GM12878 (cell line): ENCODE measurements around the gene MAGT1. TPM values are rescaled to one million over a fixed set of nuclear protein-coding genes. Genes with fewer than 3 reads are reported as not detected.

Source experiments
- ATAC-seq: fragments of 200-7000 bp; cut with Tn5 transposase; 3 replicates; pipeline ENCODE4 v1.9.1; 2020; ENCODE audit warnings: mild to moderate bottlenecking, moderate library complexity
- BruUV-seq: library from RNA; stranded (reverse); fragments of 400-500 nt; replicated peaks from 2 replicates; lab custom pipeline; 2021; lab: Mats Ljungman, UMichigan
- CTCF ChIA-PET: fragments of 300-600 bp; sonication (Branson Sonifier 250); formaldehyde crosslinking; extraction: SDS; loops from one replicate; lab custom pipeline; 2021; ENCODE audit warnings: inconsistent platforms; lab: Yijun Ruan, JAX
- POLR2A ChIA-PET: fragments of 350-600 bp; formaldehyde crosslinking; extraction: SDS; loops from one replicate; lab custom pipeline; 2021; ENCODE audit warnings: inconsistent platforms; lab: Charles Lee
- RAD21 ChIA-PET: fragments of 300-600 bp; sonication (Branson Sonifier 250); formaldehyde crosslinking; loops from one replicate; lab custom pipeline; 2023; ENCODE audit warnings: antibody characterized with exemption; ENCODE audit not compliant: unreplicated experiment; lab: Charles Lee
- SMC1A ChIA-PET: fragments of 300-600 bp; sonication (Branson Sonifier 250); formaldehyde crosslinking; loops from one replicate; lab custom pipeline; 2023; ENCODE audit not compliant: unreplicated experiment, uncharacterized antibody; lab: Charles Lee
- DNase-seq: peaks from one replicate; pipeline ENCODE4 v3.0.0-alpha.2; 2011; ENCODE audit warnings: low read depth, low spot score
- FAIRE-seq: peaks from 3 replicates; lab custom pipeline; 2011; peaks lifted over from hg19 to GRCh38; lab: Jason Lieb, UNC
- H2AFZ ChIP-seq: 2 replicates; pipeline ENCODE4 v1.6.0; 2011; ENCODE audit warnings: low read depth, low read length, control low read depth; ENCODE audit not compliant: control insufficient read depth
- H3K27ac ChIP-seq: 2 replicates; pipeline ENCODE4 v1.5.1; 2011; ENCODE audit warnings: control low read depth; ENCODE audit not compliant: control insufficient read depth, insufficient read depth
- H3K27me3 ChIP-seq, 2 experiments: replicated peaks in 1 of 2; 2 replicates each; pipeline versions ENCODE4 v1.6.0 to v1.6.1; 2011; ENCODE audit warnings: low read length in 1 of 2; ENCODE audit not compliant: control insufficient read depth in 2 of 2, insufficient read depth in 2 of 2
- H3K36me3 ChIP-seq, 2 experiments: 2 replicates each; pipeline ENCODE4 v1.5.1; 2011; ENCODE audit warnings: low read length in 1 of 2; ENCODE audit not compliant: control insufficient read depth in 2 of 2, insufficient read depth in 2 of 2
- H3K4me1 ChIP-seq: 2 replicates; pipeline ENCODE4 v1.6.1; 2011; ENCODE audit warnings: mild to moderate bottlenecking, low read length, moderate library complexity, mixed read lengths; ENCODE audit not compliant: control insufficient read depth, insufficient read depth
- H3K4me2 ChIP-seq: 2 replicates; pipeline ENCODE4 v1.6.0; 2011; ENCODE audit warnings: control low read depth; ENCODE audit not compliant: control insufficient read depth, insufficient read depth
- H3K4me3 ChIP-seq: fragments of 200-600 bp; sonication (generic); 2 replicates; pipeline ENCODE4 v1.5.1; 2016
- H3K79me2 ChIP-seq: 2 replicates; pipeline ENCODE4 v1.6.0; 2011; ENCODE audit warnings: low read length; ENCODE audit not compliant: control insufficient read depth, insufficient read depth
- H3K9ac ChIP-seq: 2 replicates; pipeline ENCODE4 v1.8.0; 2011; ENCODE audit warnings: low read length, control low read depth, mixed read lengths; ENCODE audit not compliant: control insufficient read depth, insufficient read depth
- H3K9me3 ChIP-seq: replicated peaks from 3 replicates; pipeline ENCODE4 v1.5.1; 2011; ENCODE audit warnings: mild to moderate bottlenecking, low read length; ENCODE audit not compliant: control insufficient read depth, insufficient read depth
- H4K20me1 ChIP-seq: 2 replicates; pipeline ENCODE4 v1.6.0; 2011; ENCODE audit not compliant: control insufficient read depth, insufficient read depth
- ATF2 ChIP-seq: IDR thresholded peaks from 2 replicates; pipeline ENCODE4 v1.6.1; 2012; ENCODE audit warnings: low read length, inconsistent platforms
- CTCF ChIP-seq, 3 experiments: IDR thresholded peaks in 2 of 3; conservative IDR thresholded peaks in 1 of 3; 2 replicates each; pipeline ENCODE4 v1.5.1; 2011; ENCODE audit warnings: low read depth in 3 of 3, low read length in 3 of 3, mild to moderate bottlenecking in 3 of 3, control low read depth in 2 of 3, moderate library complexity in 2 of 3, inconsistent platforms in 1 of 3, mixed read lengths in 1 of 3; ENCODE audit not compliant: control insufficient read depth in 2 of 3, insufficient read depth in 1 of 3; ENCODE audit errors: extremely low read depth in 1 of 3
- E4F1 ChIP-seq: fragments of 450-650 bp; IDR thresholded peaks from 2 replicates; pipeline ENCODE4 v1.6.1; 2018; ENCODE audit warnings: borderline replicate concordance, mild to moderate bottlenecking; ENCODE audit not compliant: partially characterized antibody
- POLR2AphosphoS2 ChIP-seq: IDR thresholded peaks from 2 replicates; pipeline ENCODE4 v1.6.1; 2011; ENCODE audit warnings: low read depth, mild to moderate bottlenecking, low read length, improper control_type of control experiment, moderate library complexity
- SPI1 ChIP-seq: IDR thresholded peaks from 2 replicates; pipeline ENCODE4 v1.6.1; 2011; ENCODE audit warnings: low read depth, mild to moderate bottlenecking, low read length, moderate library complexity, borderline replicate concordance; ENCODE audit not compliant: insufficient read depth
- SREBF2 ChIP-seq: IDR thresholded peaks from 2 replicates; pipeline ENCODE4 v1.6.1; 2012; ENCODE audit warnings: mild to moderate bottlenecking, low read length
- SRF ChIP-seq, 2 experiments: IDR thresholded peaks; 2 replicates each; pipeline ENCODE4 v1.6.1; 2011; ENCODE audit warnings: low read depth in 2 of 2, low read length in 2 of 2, mild to moderate bottlenecking in 1 of 2, moderate library complexity in 1 of 2
- SUZ12 ChIP-seq: fragments of 200-600 bp; sonication (generic); IDR thresholded peaks from one replicate; pipeline ENCODE4 v1.6.1; 2018; ENCODE audit warnings: antibody characterized with exemption, mild to moderate bottlenecking; ENCODE audit not compliant: unreplicated experiment
- TCF12 ChIP-seq: IDR thresholded peaks from 2 replicates; pipeline ENCODE4 v1.6.1; 2011; ENCODE audit warnings: low read depth, mild to moderate bottlenecking, low read length
- WRNIP1 ChIP-seq: IDR thresholded peaks from 2 replicates; pipeline ENCODE4 v1.6.1; 2011; ENCODE audit warnings: low read depth, low read length, improper control_type of control experiment, borderline replicate concordance
- YBX1 ChIP-seq: fragments of 450-650 bp; IDR thresholded peaks from 2 replicates; pipeline ENCODE4 v1.6.1; 2016; ENCODE audit warnings: antibody characterized with exemption
- ZSCAN29 ChIP-seq: fragments of 450-650 bp; IDR thresholded peaks from 2 replicates; pipeline ENCODE4 v1.6.1; 2017; ENCODE audit warnings: mild to moderate bottlenecking, moderate library complexity
- WGBS: methylation state at CpG from one replicate; pipeline ENCODE4 v1.1.6; 2016; ENCODE audit warnings: low lambda C conversion rate; ENCODE audit not compliant: insufficient replicate concordance, insufficient coverage; ENCODE audit errors: missing lambda C conversion rate; 5-methylcytosine and 5-hydroxymethylcytosine counted together
- in situ Hi-C: fragments of 300-500 bp; cut with MboI; formaldehyde crosslinking; loops from 9 replicates; pipeline ENCODE4 v1.14.3; 2018; ENCODE audit warnings: mixed read lengths
- intact Hi-C: fragments of 100-400 bp; cut with micrococcal nuclease; formaldehyde crosslinking; loops from one replicate; pipeline ENCODE4 v1.14.2; 2022; ENCODE audit not compliant: unreplicated experiment
- polyA plus RNA-seq, 11 experiments: library from polyadenylated mRNA; depleted of rRNA in 4 of 11; unstranded in 6 of 11; stranded (reverse) in 5 of 11; fragments of >200 nt; fragmentation: Nextera tagmentation in 4 of 11; fragmentation: Illumina TruSeq in 1 of 11; extraction: Ambion mirVana in 4 of 11; extraction: Trizol in 1 of 11; gene quantifications; 1 replicate in 1 of 11; 2 replicates in 10 of 11; pipeline versions ENCODE4 v1.2.1 to v1.2.3, GENCODE V29; 2011 to 2016; ENCODE audit warnings: inconsistent platforms in 2 of 11, missing spikeins in 2 of 11, low read depth in 1 of 11
- total RNA-seq, 4 experiments: library from RNA; depleted of rRNA in 3 of 4; stranded (reverse); fragments of >200 nt in 3 of 4; fragmentation: Illumina TruSeq in 1 of 4; extraction: Trizol in 1 of 4; gene quantifications; 2 replicates each; pipeline versions ENCODE4 v1.2.1 to v1.2.3, GENCODE V29; 2013 to 2021
- TF ChIP-seq, protein P1 (sequence below): IDR thresholded peaks from 2 replicates; pipeline ENCODE4 v1.6.1; 2011; ENCODE audit warnings: low read depth, mild to moderate bottlenecking, low read length, moderate library complexity, borderline replicate concordance; ENCODE audit errors: extremely low read depth
- TF ChIP-seq, protein P2 (sequence below): fragments of 150-350 bp; IDR thresholded peaks from 2 replicates; pipeline ENCODE4 v1.6.1; 2016; ENCODE audit warnings: low read depth, low read length

Gene MAGT1
- total and polyA plus RNA-seq, 10 of the 15 experiments (the other 5 are each of a cell fraction or from before 2014, with no cell fraction given) = 28.0 to 59.1 (median 47.9) TPM

DNA sequence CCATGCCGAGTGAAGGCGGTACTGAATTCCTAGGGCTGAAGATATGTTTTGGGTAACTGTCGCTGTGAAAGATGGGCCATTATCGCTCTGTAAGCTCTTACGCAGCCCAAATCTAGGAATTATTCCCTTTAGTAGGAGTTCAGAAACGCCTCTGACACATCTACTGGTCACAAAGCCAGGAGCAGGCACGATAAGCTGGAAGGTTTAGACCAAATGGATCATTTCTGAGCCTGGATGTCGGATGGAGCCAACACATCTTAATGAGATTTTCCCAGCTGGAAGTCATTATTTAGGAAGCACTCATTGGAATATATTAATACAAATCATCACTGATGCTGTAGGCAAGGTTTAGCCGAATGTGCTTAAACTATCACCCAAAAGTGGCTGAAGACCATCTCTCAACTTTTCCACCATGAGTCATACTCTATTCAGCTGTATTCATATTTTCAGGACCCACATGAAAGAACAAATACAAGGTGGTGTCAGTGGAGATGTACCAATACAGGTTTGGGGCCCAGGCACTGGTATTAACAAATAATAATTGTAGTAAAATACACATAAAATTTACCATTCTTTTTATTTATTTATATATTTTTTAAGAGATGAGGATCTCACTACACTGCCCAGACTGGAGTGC lies 75.0 kb downstream of the MAGT1 start:
- H3K27me3 ChIP-seq = no peaks in the 10 kb centered on the region
- ATAC-seq (no peak), DNase-seq (no peak), FAIRE-seq (no peak)
- WGBS = 80% methylated on average over 9 of the region's 9 CpGs
- H3K4me1 ChIP-seq = no peaks in the 10 kb centered on the region
- ChIA-PET POLR2A (no interaction called here), CTCF (no interaction called here), SMC1A (interaction anchor here (1.1 kb wide), 1 partner anchor 11 kb away, joined by 3 read pairs; no protein-coding TSS in a partner anchor), RAD21 (no interaction called here)
- H2AFZ ChIP-seq = no peak overlapping the region
- H3K4me2 ChIP-seq = no peak overlapping the region
- H3K27ac ChIP-seq = no peak overlapping the region
- H3K9me3 ChIP-seq = no peaks in the 10 kb centered on the region; the same call in 2 of the 3 replicates
- H3K4me3 ChIP-seq = no peak overlapping the region
- no TSS peak for BruUV-seq
- H4K20me1 ChIP-seq = no peaks in the 10 kb centered on the region
- H3K9ac ChIP-seq = no peak overlapping the region
- H3K36me3 ChIP-seq = no peaks in the 10 kb centered on the region; a peak in 1 of 4 replicates
- no peaks in the 10 kb centered on the region for H3K79me2 ChIP-seq
- intact Hi-C loops = no loop called here
- in situ Hi-C loops = no loop called here
- TF ChIP-seq, protein P1, sequence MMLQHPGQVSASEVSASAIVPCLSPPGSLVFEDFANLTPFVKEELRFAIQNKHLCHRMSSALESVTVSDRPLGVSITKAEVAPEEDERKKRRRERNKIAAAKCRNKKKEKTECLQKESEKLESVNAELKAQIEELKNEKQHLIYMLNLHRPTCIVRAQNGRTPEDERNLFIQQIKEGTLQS = no peak
- TF ChIP-seq CTCF (IDR thresholded peaks at IDR 0.05 in 2 of 3, conservative IDR thresholded peaks at IDR 0.05 in 1 of 3; ENCODE audit: control insufficient read depth in 2 of 3, extremely low read depth in 1 of 3, insufficient read depth in 1 of 3, low read depth in 3 of 3, low read length in 3 of 3) (no peak), SRF (IDR thresholded peaks at IDR 0.05; ENCODE audit: low read depth in 2 of 2, low read length in 2 of 2) (no peak), ATF2 (no peak), YBX1 (no peak), E4F1 (no peak), SPI1 (no peak), SREBF2 (no peak), TCF12 (no peak), ZSCAN29 (no peak), WRNIP1 (no peak), SUZ12 (no peak), POLR2AphosphoS2 (no peak)
- TF ChIP-seq, protein P2, sequence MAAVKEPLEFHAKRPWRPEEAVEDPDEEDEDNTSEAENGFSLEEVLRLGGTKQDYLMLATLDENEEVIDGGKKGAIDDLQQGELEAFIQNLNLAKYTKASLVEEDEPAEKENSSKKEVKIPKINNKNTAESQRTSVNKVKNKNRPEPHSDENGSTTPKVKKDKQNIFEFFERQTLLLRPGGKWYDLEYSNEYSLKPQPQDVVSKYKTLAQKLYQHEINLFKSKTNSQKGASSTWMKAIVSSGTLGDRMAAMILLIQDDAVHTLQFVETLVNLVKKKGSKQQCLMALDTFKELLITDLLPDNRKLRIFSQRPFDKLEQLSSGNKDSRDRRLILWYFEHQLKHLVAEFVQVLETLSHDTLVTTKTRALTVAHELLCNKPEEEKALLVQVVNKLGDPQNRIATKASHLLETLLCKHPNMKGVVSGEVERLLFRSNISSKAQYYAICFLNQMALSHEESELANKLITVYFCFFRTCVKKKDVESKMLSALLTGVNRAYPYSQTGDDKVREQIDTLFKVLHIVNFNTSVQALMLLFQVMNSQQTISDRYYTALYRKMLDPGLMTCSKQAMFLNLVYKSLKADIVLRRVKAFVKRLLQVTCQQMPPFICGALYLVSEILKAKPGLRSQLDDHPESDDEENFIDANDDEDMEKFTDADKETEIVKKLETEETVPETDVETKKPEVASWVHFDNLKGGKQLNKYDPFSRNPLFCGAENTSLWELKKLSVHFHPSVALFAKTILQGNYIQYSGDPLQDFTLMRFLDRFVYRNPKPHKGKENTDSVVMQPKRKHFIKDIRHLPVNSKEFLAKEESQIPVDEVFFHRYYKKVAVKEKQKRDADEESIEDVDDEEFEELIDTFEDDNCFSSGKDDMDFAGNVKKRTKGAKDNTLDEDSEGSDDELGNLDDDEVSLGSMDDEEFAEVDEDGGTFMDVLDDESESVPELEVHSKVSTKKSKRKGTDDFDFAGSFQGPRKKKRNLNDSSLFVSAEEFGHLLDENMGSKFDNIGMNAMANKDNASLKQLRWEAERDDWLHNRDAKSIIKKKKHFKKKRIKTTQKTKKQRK = no peak
